Stimulated activated CD8-positive, alpha-beta memory T cell treated with anti-CD3 and anti-CD28 coated beads, Interleukin-2, amount 100 ng/mL, for 1 hour (primary cell): ENCODE measurements around the gene KRT75.
"Not testable (repeated sequence)": the region's sequence is repeated elsewhere in the genome, so short reads cannot be mapped to it uniquely, and the experiment has no call there.

Experiments used
- DNase-seq, 2 donors: peaks; one replicate each; pipeline ENCODE4 v3.0.0-alpha.2; 2020; ENCODE audit warnings: low read depth in 2 of 2

Gene KRT75

GRCh38 chr12:52415870-52416750 lies 18.1 kb downstream of the KRT75 start:
- DNase-seq = no peak

- DNase-seq = no peak
Observed at GRCh38 chr12:52414936-52415335, 19.2 kb downstream of the KRT75 start.

- DNase-seq = no peak
Observed at GRCh38 chr12:52413782-52414345, 20.3 kb downstream of the KRT75 start.

GRCh38 chr12:52413202-52413601 lies 21.0 kb downstream of the KRT75 start:
- DNase-seq = no peak

- no peak for DNase-seq
Observed at GRCh38 chr12:52411815-52412214, 22.4 kb downstream of the KRT75 start.

GRCh38 chr12:52410589-52411248 lies 23.5 kb downstream of the KRT75 start:
- DNase-seq = not testable (repeated sequence)

- no peak for DNase-seq
Observed at GRCh38 chr12:52407918-52408317, 26.3 kb downstream of the KRT75 start.

GRCh38 chr12:52405922-52406385 lies 28.2 kb downstream of the KRT75 start, which contains the start of gene KRT82:
Gene KRT82 (minus strand): TSS chr12:52406335. CDS start chr12:52406277, 58 bp downstream.
- DNase-seq = no peak

- DNase-seq = no peak
Observed at GRCh38 chr12:52404951-52405350, 29.2 kb downstream of the KRT75 start.

GRCh38 chr12:52403561-52403960 lies 30.6 kb downstream of the KRT75 start:
- no peak for DNase-seq

GRCh38 chr12:52402873-52403540 lies 31.2 kb downstream of the KRT75 start:
- no peak for DNase-seq

GRCh38 chr12:52402377-52402776 lies 31.8 kb downstream of the KRT75 start:
- no peak for DNase-seq

- DNase-seq = no peak
Observed at GRCh38 chr12:52401926-52402325, 32.2 kb downstream of the KRT75 start.

GRCh38 chr12:52401526-52401925 lies 32.6 kb downstream of the KRT75 start:
- DNase-seq = no peak

GRCh38 chr12:52400906-52401305 lies 33.3 kb downstream of the KRT75 start:
- DNase-seq = no peak

- no peak for DNase-seq
Observed at GRCh38 chr12:52399756-52400155, 34.4 kb downstream of the KRT75 start.

- DNase-seq = no peak
Observed at GRCh38 chr12:52398176-52398575, 36.0 kb downstream of the KRT75 start.

- DNase-seq = no peak
Observed at GRCh38 chr12:52396656-52397055, 37.5 kb downstream of the KRT75 start.

GRCh38 chr12:52395761-52396434 lies 38.3 kb downstream of the KRT75 start:
- DNase-seq = no peak

- DNase-seq = no peak
Observed at GRCh38 chr12:52394836-52395405, 39.2 kb downstream of the KRT75 start.

- no peak for DNase-seq
Observed at GRCh38 chr12:52392465-52393007, 41.6 kb downstream of the KRT75 start.
